GM12801 (cell line): ENCODE data around the gene SLC34A2.

Experiments
- TF ChIP-seq, protein P1 (sequence below): IDR thresholded peaks from one replicate; pipeline ENCODE4 v1.5.1; 2011; ENCODE audit warnings: control low read depth; ENCODE audit not compliant: insufficient read length; ENCODE audit errors: extremely low read depth

Gene SLC34A2

DNA sequence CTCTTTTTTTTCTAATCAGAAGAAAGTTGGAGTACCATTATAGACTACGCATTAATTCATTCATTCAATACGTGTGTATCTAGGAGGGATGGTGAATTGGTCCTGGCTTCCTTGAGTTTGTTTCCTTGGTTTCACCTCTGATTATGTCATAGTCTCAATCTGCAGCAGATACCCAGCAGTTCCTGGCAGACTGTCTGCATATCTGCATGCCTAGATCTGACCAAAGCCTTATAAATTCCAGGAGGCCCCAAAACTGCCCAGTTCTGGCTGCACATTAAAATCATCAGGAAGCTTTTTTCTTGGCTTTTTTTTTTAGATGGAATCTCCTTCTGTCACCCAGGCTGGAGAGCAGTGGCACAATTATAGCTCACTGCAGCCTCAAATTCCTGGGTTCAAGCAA lies 27.2 kb upstream of the SLC34A2 start:
- TF ChIP-seq, protein P1, sequence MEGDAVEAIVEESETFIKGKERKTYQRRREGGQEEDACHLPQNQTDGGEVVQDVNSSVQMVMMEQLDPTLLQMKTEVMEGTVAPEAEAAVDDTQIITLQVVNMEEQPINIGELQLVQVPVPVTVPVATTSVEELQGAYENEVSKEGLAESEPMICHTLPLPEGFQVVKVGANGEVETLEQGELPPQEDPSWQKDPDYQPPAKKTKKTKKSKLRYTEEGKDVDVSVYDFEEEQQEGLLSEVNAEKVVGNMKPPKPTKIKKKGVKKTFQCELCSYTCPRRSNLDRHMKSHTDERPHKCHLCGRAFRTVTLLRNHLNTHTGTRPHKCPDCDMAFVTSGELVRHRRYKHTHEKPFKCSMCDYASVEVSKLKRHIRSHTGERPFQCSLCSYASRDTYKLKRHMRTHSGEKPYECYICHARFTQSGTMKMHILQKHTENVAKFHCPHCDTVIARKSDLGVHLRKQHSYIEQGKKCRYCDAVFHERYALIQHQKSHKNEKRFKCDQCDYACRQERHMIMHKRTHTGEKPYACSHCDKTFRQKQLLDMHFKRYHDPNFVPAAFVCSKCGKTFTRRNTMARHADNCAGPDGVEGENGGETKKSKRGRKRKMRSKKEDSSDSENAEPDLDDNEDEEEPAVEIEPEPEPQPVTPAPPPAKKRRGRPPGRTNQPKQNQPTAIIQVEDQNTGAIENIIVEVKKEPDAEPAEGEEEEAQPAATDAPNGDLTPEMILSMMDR: no peak

DNA sequence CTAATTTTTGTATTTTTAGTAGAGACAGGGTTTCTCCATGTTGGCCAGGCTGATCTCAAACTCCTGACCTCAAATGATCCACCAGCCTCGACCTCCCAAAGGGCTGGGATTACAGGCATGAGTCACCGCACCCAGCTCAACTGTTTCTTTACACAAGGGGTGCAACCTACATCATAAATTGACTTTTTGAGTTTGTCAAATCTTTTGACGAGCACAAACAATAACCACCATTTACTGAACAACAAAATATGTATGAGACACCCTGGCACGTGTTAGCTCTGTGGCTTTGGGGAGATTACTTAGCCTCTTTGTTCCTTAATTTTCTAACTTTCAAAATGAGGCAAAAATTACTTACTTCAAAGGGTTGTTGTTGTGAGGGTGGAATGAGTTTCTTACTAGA lies 23.5 kb upstream of the SLC34A2 start:
- TF ChIP-seq, protein P1: no peak

DNA sequence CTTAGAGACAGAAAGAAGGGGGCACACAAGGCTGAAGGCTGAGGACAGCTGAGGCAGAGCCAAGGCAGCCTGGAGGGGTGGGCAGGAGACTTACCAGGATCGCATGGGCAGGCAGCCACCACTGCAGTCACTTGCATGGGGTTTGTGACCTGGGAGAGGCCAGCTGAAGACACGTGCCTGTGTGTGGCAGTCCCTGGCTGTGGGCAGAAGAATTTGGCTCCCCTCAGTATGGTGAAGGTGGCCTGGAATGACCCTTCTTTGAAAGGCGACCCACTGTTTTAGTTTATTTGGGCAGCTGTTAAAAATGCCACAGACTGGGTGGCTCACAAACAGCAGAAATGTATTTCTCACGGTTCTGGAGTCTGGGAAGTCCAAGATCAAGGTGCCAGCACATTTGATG lies 22.1 kb upstream of the SLC34A2 start:
- TF ChIP-seq, protein P1: no peak

DNA sequence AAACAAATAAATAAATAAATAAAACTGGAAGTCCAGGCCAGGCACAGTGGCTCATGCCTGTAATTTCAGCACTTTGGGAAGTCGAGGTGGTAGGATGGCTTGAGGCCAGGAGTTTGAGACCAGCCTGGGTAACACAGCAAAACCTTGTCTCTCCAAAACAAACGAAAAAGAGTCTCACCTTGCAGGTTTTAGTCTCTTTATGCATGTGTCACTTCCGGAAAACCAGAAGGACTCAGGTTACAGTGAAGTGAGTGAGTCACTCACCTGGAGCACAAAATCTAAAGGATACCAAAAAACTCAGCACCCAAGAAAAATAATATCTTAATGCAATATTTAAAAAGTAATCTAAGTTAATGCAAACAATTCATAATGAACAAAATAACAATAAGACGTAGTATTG lies 20.1 kb upstream of the SLC34A2 start:
- TF ChIP-seq, protein P1: no peak

DNA sequence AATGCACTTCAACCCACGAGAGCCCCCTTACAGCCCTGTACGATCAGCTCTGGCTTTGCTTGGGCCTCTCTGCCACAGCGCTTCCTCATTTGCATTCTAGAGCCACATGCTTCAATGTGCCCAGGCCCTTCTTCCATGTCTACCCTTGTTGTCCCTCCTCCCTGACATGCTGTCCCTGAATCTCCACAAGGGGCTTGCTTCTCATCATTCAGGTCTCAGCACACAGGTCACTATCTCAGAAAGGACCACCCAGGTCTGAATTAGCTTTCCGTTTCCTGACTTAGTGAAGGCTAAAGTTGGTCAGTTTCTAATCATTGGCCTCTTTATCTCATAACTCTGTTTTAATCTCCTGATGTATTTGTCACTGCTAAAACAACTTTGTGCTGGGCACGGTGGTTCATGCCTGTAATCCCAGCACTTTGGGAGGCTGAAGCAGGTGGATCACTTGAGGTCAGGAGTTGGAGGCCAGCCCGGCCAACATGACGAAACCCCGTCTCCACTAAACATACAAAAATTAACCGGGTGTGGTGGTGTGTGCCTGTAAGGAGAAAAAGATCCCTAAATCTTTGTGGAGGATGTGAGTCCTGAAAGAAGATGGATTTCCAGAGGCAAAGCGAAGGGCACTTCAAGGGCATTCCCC lies 17.9 kb upstream of the SLC34A2 start:
- TF ChIP-seq, protein P1: no peak

DNA sequence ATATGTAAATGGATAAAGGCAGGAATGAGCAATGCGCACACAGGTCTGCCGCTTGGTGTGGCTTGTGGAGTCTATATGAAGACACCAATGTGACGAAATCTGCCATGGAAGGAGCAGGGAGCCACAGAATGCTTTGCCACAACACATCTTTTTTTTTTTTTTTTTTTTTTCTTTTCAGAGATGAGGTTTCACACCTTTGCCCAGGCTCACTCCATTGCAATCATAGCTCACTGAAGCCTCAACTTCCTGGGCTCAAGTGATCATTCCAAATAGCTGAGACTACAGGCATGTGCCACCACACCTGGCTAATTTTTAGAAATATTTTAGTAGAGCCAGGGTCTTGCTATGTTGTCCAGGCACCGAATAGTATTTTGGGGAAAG lies 17.4 kb upstream of the SLC34A2 start:
- TF ChIP-seq, protein P1: no peak

DNA sequence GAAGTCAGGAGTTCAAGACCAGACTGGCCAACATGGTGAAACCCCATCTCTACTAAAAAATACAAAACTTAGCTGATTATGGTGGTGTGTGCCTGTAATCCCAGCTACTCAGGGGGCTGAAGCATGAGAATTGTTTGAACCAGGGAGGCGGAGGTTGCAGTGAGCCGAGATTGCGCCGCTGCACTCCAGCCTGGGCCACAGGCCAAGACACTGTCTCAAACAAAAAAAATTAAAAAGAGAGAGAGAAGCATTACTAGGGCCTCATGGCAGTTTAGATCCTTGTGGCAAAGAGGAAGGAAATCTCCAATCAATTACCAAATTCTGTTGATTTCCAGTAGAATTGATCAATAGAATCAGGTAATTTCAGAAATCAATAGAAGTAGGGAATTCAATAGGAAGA lies 16.8 kb upstream of the SLC34A2 start:
- TF ChIP-seq, protein P1: no peak
